K562 (cell line): ENCODE measurements around the gene TBRG1. TPM values are rescaled to one million over a fixed set of nuclear protein-coding genes. Genes with fewer than 3 reads are reported as not detected.

Experiments
- ATF7 ChIP-seq: fragments of 450-650 bp; IDR thresholded peaks from 2 replicates; pipeline ENCODE4 v1.7.1; 2014; ENCODE audit warnings: mild to moderate bottlenecking, moderate library complexity
- BRD4 ChIP-seq: fragments of 200-600 bp; sonication (generic); IDR thresholded peaks from 2 replicates; pipeline ENCODE4 v1.6.1; 2017; ENCODE audit warnings: inconsistent platforms
- GABPA ChIP-seq: fragments of 200-800 bp; sonication (Bioruptor generic); conservative IDR thresholded peaks from 2 replicates; pipeline ENCODE4 v1.6.1; 2016; ENCODE audit warnings: low read depth, missing genetic modification characterization, missing compliant biosample characterization
- LARP7 ChIP-seq: fragments of 450-650 bp; IDR thresholded peaks from 2 replicates; pipeline ENCODE4 v1.6.1; 2016
- RFX5 ChIP-seq: IDR thresholded peaks from 2 replicates; pipeline ENCODE4 v1.6.1; 2011; ENCODE audit warnings: low read depth, mild to moderate bottlenecking, improper control_type of control experiment, low read length
- SREBF2 ChIP-seq: sonication (generic); formaldehyde crosslinking; IDR thresholded peaks from 2 replicates; pipeline ENCODE4 v1.4.0; 2020; ENCODE audit warnings: mild to moderate bottlenecking, missing genetic modification reagents
- TCF7L2 ChIP-seq: fragments of 150-350 bp; IDR thresholded peaks from 2 replicates; pipeline ENCODE4 v1.6.1; 2016; ENCODE audit warnings: low read depth, mild to moderate bottlenecking, low read length, moderate library complexity
- TFAM ChIP-seq: fragments of 250-450 bp; sonication (Bioruptor Pico); conservative IDR thresholded peaks from 2 replicates; pipeline ENCODE4 v1.5.0; 2021; ENCODE audit warnings: mild to moderate bottlenecking, moderate library complexity
- ZBTB26 ChIP-seq: fragments of 450-650 bp; formaldehyde crosslinking; IDR thresholded peaks from 2 replicates; pipeline ENCODE4 v1.4.0; 2022; ENCODE audit warnings: missing genetic modification characterization
- ZNF184 ChIP-seq: sonication (generic); formaldehyde crosslinking; IDR thresholded peaks from 2 replicates; pipeline ENCODE4 v1.5.0; 2020; ENCODE audit warnings: missing genetic modification reagents
- ZNF263 ChIP-seq: sonication (generic); formaldehyde crosslinking; IDR thresholded peaks from 2 replicates; pipeline ENCODE4 v1.8.0; 2022; ENCODE audit warnings: mild to moderate bottlenecking, missing genetic modification reagents, borderline replicate concordance
- ZNF280A ChIP-seq: fragments of 450-650 bp; IDR thresholded peaks from 2 replicates; pipeline ENCODE4 v1.6.1; 2018; ENCODE audit warnings: mild to moderate bottlenecking, low read depth; ENCODE audit not compliant: partially characterized antibody
- ZNF354B ChIP-seq: fragments of 250-450 bp; sonication (Bioruptor Pico); IDR thresholded peaks from 2 replicates; pipeline ENCODE4 v1.4.0; 2020
- ZNF766 ChIP-seq: fragments of 200-800 bp; sonication (Bioruptor generic); conservative IDR thresholded peaks from 2 replicates; pipeline ENCODE4 v1.6.1; 2016; ENCODE audit warnings: missing genetic modification characterization, missing compliant biosample characterization
- ZNF780A ChIP-seq: fragments of 250-450 bp; sonication (Bioruptor Pico); IDR thresholded peaks from 2 replicates; pipeline ENCODE4 v1.5.0; 2021; ENCODE audit warnings: mild to moderate bottlenecking
- polyA plus RNA-seq, 8 experiments: library from polyadenylated mRNA; depleted of rRNA in 4 of 8; stranded (reverse) in 5 of 8; unstranded in 3 of 8; fragments of >200 nt; fragmentation: Nextera tagmentation in 2 of 8; fragmentation: Illumina TruSeq in 1 of 8; extraction: Ambion mirVana in 2 of 8; extraction: Trizol in 1 of 8; gene quantifications; 2 replicates each; pipeline versions ENCODE4 v1.2.1 to v1.2.3, GENCODE V29; 2011 to 2014; ENCODE audit warnings: inconsistent platforms in 1 of 8, missing spikeins in 1 of 8
- total RNA-seq, 7 experiments: library from RNA; depleted of rRNA in 6 of 7; stranded (reverse); fragments of >200 nt in 6 of 7; fragmentation: Illumina TruSeq in 2 of 7; extraction: Trizol in 2 of 7; gene quantifications; 2 replicates each; pipeline versions ENCODE4 v1.2.1 to v1.2.3, GENCODE V29; 2011 to 2021; ENCODE audit warnings: low replicate concordance in 1 of 7
- TF ChIP-seq, protein P1 (sequence below): sonication (generic); formaldehyde crosslinking; IDR thresholded peaks from 2 replicates; pipeline ENCODE4 v1.8.0; 2022; ENCODE audit warnings: mild to moderate bottlenecking, missing genetic modification reagents
- TF ChIP-seq, protein P2 (sequence below): fragments of 450-650 bp; IDR thresholded peaks from 2 replicates; pipeline ENCODE4 v1.6.1; 2017; ENCODE audit warnings: antibody characterized with exemption, mild to moderate bottlenecking
- TF ChIP-seq, protein P3 (sequence below): fragments of 450-650 bp; IDR thresholded peaks from 2 replicates; pipeline ENCODE4 v1.6.1; 2016; ENCODE audit warnings: missing biosample characterization, missing genetic modification characterization

The TBRG1 gene
- total and polyA plus RNA-seq, 9 of the 15 experiments (the other 6 are each of a cell fraction or from before 2014, with no cell fraction given): 8.7 to 30.0 (median 20.2) TPM

- TF ChIP-seq TFAM (CRISPR knock-in tag) (no peak), ZNF184 (CRISPR knock-in tag) (no peak), LARP7 (no peak), ZBTB26 (CRISPR knock-in tag) (no peak), ATF7 (peak; percentile 64), BRD4 (no peak), TCF7L2 (no peak), GABPA (tag) (peak; percentile 98), ZNF766 (CRISPR knock-in tag) (no peak; the same call in 1 of the 2 replicates), ZNF263 (CRISPR knock-in tag) (no peak), RFX5 (no peak), ZNF280A (no peak), ZNF354B (CRISPR knock-in tag) (no peak), SREBF2 (CRISPR knock-in tag) (no peak), ZNF780A (no peak)
- TF ChIP-seq, protein P1, sequence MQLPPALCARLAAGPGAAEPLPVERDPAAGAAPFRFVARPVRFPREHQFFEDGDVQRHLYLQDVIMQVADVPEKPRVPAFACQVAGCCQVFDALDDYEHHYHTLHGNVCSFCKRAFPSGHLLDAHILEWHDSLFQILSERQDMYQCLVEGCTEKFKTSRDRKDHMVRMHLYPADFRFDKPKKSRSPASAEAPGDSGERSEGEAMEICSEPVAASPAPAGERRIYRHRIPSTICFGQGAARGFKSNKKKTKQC (CRISPR knock-in tag): peak; percentile 29; the same call in 1 of the 2 replicates
- TF ChIP-seq, protein P2, sequence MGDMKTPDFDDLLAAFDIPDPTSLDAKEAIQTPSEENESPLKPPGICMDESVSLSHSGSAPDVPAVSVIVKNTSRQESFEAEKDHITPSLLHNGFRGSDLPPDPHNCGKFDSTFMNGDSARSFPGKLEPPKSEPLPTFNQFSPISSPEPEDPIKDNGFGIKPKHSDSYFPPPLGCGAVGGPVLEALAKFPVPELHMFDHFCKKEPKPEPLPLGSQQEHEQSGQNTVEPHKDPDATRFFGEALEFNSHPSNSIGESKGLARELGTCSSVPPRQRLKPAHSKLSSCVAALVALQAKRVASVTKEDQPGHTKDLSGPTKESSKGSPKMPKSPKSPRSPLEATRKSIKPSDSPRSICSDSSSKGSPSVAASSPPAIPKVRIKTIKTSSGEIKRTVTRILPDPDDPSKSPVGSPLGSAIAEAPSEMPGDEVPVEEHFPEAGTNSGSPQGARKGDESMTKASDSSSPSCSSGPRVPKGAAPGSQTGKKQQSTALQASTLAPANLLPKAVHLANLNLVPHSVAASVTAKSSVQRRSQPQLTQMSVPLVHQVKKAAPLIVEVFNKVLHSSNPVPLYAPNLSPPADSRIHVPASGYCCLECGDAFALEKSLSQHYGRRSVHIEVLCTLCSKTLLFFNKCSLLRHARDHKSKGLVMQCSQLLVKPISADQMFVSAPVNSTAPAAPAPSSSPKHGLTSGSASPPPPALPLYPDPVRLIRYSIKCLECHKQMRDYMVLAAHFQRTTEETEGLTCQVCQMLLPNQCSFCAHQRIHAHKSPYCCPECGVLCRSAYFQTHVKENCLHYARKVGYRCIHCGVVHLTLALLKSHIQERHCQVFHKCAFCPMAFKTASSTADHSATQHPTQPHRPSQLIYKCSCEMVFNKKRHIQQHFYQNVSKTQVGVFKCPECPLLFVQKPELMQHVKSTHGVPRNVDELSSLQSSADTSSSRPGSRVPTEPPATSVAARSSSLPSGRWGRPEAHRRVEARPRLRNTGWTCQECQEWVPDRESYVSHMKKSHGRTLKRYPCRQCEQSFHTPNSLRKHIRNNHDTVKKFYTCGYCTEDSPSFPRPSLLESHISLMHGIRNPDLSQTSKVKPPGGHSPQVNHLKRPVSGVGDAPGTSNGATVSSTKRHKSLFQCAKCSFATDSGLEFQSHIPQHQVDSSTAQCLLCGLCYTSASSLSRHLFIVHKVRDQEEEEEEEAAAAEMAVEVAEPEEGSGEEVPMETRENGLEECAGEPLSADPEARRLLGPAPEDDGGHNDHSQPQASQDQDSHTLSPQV: peak; percentile 47; the same call in 1 of the 2 replicates
- TF ChIP-seq, protein P3, sequence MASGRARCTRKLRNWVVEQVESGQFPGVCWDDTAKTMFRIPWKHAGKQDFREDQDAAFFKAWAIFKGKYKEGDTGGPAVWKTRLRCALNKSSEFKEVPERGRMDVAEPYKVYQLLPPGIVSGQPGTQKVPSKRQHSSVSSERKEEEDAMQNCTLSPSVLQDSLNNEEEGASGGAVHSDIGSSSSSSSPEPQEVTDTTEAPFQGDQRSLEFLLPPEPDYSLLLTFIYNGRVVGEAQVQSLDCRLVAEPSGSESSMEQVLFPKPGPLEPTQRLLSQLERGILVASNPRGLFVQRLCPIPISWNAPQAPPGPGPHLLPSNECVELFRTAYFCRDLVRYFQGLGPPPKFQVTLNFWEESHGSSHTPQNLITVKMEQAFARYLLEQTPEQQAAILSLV: no peak
These were observed at the start of gene TBRG1 (continued) for GRCh38 chr11:124622531-124623451.
